MM.1S (cell line): Measurements from ENCODE around the gene CCL13.
A peak's percentile ranks its signal among the peaks of the same experiment; 100 is the strongest.

Source experiments
- DNase-seq: peaks from one replicate; pipeline ENCODE4 v3.0.0-alpha.2; 2015
- H2AFZ ChIP-seq: fragments of 300-600 bp; sonication (generic); 2 replicates; pipeline ENCODE4 v1.6.0; 2016; ENCODE audit warnings: antibody characterized with exemption, low read length
- H3F3A ChIP-seq: fragments of 300-600 bp; sonication (generic); 2 replicates; pipeline ENCODE4 v1.6.1; 2016; ENCODE audit warnings: mild to moderate bottlenecking, antibody characterized with exemption, low read length, moderate library complexity, mixed read lengths; ENCODE audit not compliant: insufficient read depth
- H3K27ac ChIP-seq: fragments of 300-600 bp; sonication (generic); 2 replicates; pipeline ENCODE4 v1.5.1; 2016; ENCODE audit warnings: mild to moderate bottlenecking, low read length
- H3K27me3 ChIP-seq: fragments of 300-600 bp; sonication (generic); replicated peaks from 2 replicates; pipeline ENCODE4 v1.6.0; 2016; ENCODE audit warnings: low read length; ENCODE audit not compliant: insufficient read depth
- H3K36me3 ChIP-seq: fragments of 300-600 bp; sonication (generic); replicated peaks from 2 replicates; pipeline ENCODE4 v1.6.1; 2016; ENCODE audit warnings: mild to moderate bottlenecking, low read length, mixed read lengths; ENCODE audit not compliant: insufficient read depth
- H3K4me1 ChIP-seq: fragments of 300-600 bp; sonication (generic); 2 replicates; pipeline ENCODE4 v1.6.1; 2016; ENCODE audit warnings: low read length, mixed read lengths
- H3K4me2 ChIP-seq: fragments of 300-600 bp; sonication (generic); 2 replicates; pipeline ENCODE4 v1.6.0; 2016; ENCODE audit warnings: low read depth, low read length
- H3K4me3 ChIP-seq: fragments of 300-600 bp; sonication (generic); 2 replicates; pipeline ENCODE4 v1.5.1; 2016; ENCODE audit warnings: low read length, mixed read lengths
- H3K79me2 ChIP-seq: fragments of 300-600 bp; sonication (generic); 2 replicates; pipeline ENCODE4 v1.6.1; 2016; ENCODE audit warnings: mixed run types, low read length, mixed read lengths
- H3K9ac ChIP-seq: fragments of 300-600 bp; sonication (generic); 2 replicates; pipeline ENCODE4 v1.6.1; 2016; ENCODE audit warnings: low read length, mixed read lengths
- H3K9me2 ChIP-seq: fragments of 300-600 bp; sonication (generic); replicated peaks from 2 replicates; pipeline ENCODE4 v1.6.1; 2016; ENCODE audit warnings: mild to moderate bottlenecking, low read length, mixed read lengths; ENCODE audit not compliant: insufficient read depth
- H3K9me3 ChIP-seq: fragments of 300-600 bp; sonication (generic); replicated peaks from 2 replicates; pipeline ENCODE4 v1.6.1; 2016; ENCODE audit warnings: mild to moderate bottlenecking, low read length, mixed read lengths; ENCODE audit not compliant: insufficient read depth
- H4K20me1 ChIP-seq: fragments of 300-600 bp; sonication (generic); 2 replicates; pipeline ENCODE4 v1.6.1; 2016; ENCODE audit warnings: mild to moderate bottlenecking, low read length, moderate library complexity, mixed read lengths; ENCODE audit not compliant: insufficient read depth
- EZH2 ChIP-seq: fragments of 300-600 bp; sonication (generic); optimal IDR thresholded peaks from 2 replicates; pipeline ENCODE3; 2017; ENCODE audit warnings: low read depth, mild to moderate bottlenecking, antibody characterized with exemption, low read length, mixed read lengths
- EZH2phosphoT487 ChIP-seq: fragments of 300-600 bp; sonication (generic); IDR thresholded peaks from 2 replicates; pipeline ENCODE4 v1.6.1; 2018; ENCODE audit warnings: antibody characterized with exemption, low read length
- TF ChIP-seq, protein P1 (sequence below): fragments of 300-600 bp; sonication (generic); IDR thresholded peaks from 2 replicates; pipeline ENCODE4 v1.5.1; 2016; ENCODE audit warnings: antibody characterized with exemption, low read length, mixed read lengths

The CCL13 gene

DNA sequence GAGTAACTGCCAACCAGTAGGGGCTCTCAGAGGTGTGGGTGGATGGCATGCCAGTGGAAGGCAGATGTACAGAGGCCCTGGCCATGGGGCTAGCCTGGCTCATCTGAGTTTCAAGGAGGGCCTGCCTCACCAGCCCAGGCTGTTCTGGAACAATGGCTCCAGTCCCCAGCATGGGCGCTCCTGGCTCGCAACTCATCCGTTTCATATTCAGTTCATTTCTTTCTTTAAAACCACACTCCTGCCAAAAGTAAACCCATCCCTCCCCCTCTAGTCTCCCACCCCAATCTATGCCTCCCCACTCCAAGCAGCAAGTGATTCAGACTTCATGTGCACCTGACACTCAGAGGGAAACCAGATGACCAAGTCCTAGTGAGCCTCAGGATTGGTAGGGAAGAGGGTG is 2.4 kb downstream of the CCL13 start:
- Histone ChIP-seq H3K9me2 (no peaks in the 10 kb centered on the region), H3K9ac (no peak overlapping the region), H3K4me1 (peaks cover 34% of the 10 kb centered on the region), H2AFZ (no peak overlapping the region), H3K36me3 (no peaks in the 10 kb centered on the region), H3K79me2 (no peaks in the 10 kb centered on the region), H3K27me3 (no peaks in the 10 kb centered on the region), H3F3A (peaks cover 4% of the 10 kb centered on the region; the same call in 1 of the 2 replicates), H3K4me2 (no peak overlapping the region), H4K20me1 (no peaks in the 10 kb centered on the region), H3K27ac (no peak overlapping the region), H3K9me3 (no peaks in the 10 kb centered on the region), H3K4me3 (no peak overlapping the region)
- TF ChIP-seq EZH2: no peak
- TF ChIP-seq EZH2phosphoT487: no peak
- TF ChIP-seq, protein P1, sequence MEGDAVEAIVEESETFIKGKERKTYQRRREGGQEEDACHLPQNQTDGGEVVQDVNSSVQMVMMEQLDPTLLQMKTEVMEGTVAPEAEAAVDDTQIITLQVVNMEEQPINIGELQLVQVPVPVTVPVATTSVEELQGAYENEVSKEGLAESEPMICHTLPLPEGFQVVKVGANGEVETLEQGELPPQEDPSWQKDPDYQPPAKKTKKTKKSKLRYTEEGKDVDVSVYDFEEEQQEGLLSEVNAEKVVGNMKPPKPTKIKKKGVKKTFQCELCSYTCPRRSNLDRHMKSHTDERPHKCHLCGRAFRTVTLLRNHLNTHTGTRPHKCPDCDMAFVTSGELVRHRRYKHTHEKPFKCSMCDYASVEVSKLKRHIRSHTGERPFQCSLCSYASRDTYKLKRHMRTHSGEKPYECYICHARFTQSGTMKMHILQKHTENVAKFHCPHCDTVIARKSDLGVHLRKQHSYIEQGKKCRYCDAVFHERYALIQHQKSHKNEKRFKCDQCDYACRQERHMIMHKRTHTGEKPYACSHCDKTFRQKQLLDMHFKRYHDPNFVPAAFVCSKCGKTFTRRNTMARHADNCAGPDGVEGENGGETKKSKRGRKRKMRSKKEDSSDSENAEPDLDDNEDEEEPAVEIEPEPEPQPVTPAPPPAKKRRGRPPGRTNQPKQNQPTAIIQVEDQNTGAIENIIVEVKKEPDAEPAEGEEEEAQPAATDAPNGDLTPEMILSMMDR: no peak
- DNase-seq: no peak

DNA sequence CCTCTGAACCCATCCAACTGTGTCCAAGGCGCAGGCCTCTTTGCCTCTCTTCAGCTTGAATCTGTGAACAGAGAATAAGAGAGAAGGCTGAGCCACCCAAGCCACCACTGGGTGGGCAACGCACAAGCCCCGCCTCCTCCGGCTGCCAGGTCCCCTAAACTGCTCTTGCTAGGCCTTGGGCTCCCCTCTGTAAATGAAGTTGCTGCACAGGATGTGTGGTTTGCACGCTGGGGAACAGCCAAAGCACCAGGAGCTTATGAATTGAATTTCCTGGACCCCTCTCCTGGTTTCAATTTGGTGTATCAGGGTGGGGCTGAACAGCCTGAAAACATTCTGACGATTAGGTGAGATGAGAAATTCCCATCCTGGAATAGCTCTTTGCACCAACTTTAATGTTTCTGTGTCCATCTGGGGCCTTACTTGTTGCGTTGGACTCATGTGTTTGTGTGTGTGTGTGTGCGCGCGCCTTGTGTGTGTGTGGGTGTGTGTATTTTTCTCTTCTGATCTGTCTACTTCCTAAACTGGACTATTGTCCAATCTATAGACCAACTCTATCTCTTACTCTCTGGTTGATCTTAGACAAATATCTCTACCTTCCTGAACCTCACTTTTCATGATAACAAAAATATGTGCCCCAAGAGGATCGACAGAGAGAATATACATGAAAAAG is 4.5 kb downstream of the CCL13 start:
- H3K9me3 ChIP-seq: no peaks in the 10 kb centered on the region
- no peak for DNase-seq
- H2AFZ ChIP-seq: no peak overlapping the region
- no peaks in the 10 kb centered on the region for H3K9me2 ChIP-seq
- no peak overlapping the region for H3K4me3 ChIP-seq
- H3F3A ChIP-seq: peaks cover 25% of the 10 kb centered on the region
- peaks cover 53% of the 10 kb centered on the region for H3K4me1 ChIP-seq
- TF ChIP-seq EZH2phosphoT487: no peak
- TF ChIP-seq, protein P1: no peak
- TF ChIP-seq EZH2: no peak
- no peaks in the 10 kb centered on the region for H4K20me1 ChIP-seq
- no peak overlapping the region for H3K27ac ChIP-seq
- no peaks in the 10 kb centered on the region for H3K79me2 ChIP-seq
- no peak overlapping the region for H3K4me2 ChIP-seq
- H3K9ac ChIP-seq: no peak overlapping the region
- H3K27me3 ChIP-seq: no peaks in the 10 kb centered on the region
- H3K36me3 ChIP-seq: no peaks in the 10 kb centered on the region

DNA sequence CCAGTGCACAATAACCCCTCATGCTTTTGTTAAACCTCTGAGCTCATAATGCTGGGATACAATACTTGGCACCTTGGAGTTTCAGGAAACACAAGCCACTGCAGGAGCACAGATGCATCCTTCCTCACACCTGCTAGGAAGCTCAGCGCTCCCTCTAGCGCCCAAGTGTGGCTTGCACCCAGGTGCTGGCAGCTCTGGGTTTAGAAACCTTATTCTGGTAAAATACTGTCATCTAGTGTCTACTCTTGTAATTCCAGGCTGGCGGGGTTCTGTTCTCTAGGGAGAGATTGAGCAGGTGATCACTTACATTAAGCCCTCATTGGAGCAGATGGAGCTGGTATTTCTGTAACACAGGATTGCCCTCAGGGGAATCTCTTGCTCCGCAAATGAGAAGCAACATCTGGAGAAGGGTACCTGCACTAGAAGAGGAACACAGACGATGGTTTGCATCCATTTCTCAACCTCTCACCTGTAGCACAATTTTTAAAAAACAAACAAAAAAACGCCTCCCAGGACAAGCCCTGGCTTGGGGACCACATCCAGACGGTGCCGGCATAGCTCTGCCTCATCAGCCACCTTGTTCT is 5.3 kb downstream of the CCL13 start:
- TF ChIP-seq, protein P1: peak; percentile 100
- TF ChIP-seq EZH2: no peak
- Histone ChIP-seq H3K27me3 (no peaks in the 10 kb centered on the region), H2AFZ (peak overlapping the region; percentile 62), H4K20me1 (no peaks in the 10 kb centered on the region), H3K79me2 (no peaks in the 10 kb centered on the region), H3F3A (peaks cover 33% of the 10 kb centered on the region), H3K9me2 (no peaks in the 10 kb centered on the region), H3K36me3 (no peaks in the 10 kb centered on the region), H3K9me3 (no peaks in the 10 kb centered on the region), H3K27ac (no peak overlapping the region), H3K9ac (no peak overlapping the region; the same call in 1 of the 2 replicates), H3K4me2 (peak overlapping the region; percentile 11; the same call in 1 of the 2 replicates), H3K4me3 (no peak overlapping the region), H3K4me1 (peaks cover 62% of the 10 kb centered on the region)
- peak; percentile 96 for DNase-seq
